ENCODE results near the gene RHBDF2.
A peak's percentile ranks its signal among the peaks of the same experiment; 100 is the strongest.

The RHBDF2 gene

GRCh38 chr17:76434870-76435269 lies 66.4 kb downstream of the RHBDF2 start:
- Histone ChIP-seq H3K4me1 (ENCODE audit: low read length) (no peaks in the 10 kb centered on the region), H3K9me2 (replicated peaks; ENCODE audit: insufficient read depth, low read length) (no peaks in the 10 kb centered on the region), H3F3A (ENCODE audit: insufficient read depth, low read length) (no peaks in the 10 kb centered on the region), H3K9me3 (replicated peaks; ENCODE audit: insufficient read depth, low read length) (no peaks in the 10 kb centered on the region), H3K27me3 (replicated peaks; ENCODE audit: insufficient read depth, low read length) (no peaks in the 10 kb centered on the region), H3K4me3 (ENCODE audit: low read length) (no peak overlapping the region), H3K79me2 (ENCODE audit: low read length) (peaks cover 93% of the 10 kb centered on the region), H3K4me2 (ENCODE audit: low read depth, low read length) (no peak overlapping the region), H3K9ac (ENCODE audit: low read length) (no peak overlapping the region), H3K27ac (ENCODE audit: low read length) (no peak overlapping the region), H3K36me3 (replicated peaks; ENCODE audit: insufficient read depth, low read length) (no peaks in the 10 kb centered on the region), H4K20me1 (ENCODE audit: insufficient read depth, low read length) (peaks cover 8% of the 10 kb centered on the region), H2AFZ (ENCODE audit: low read length) (no peak overlapping the region)
- no peak for TF ChIP-seq EZH2phosphoT487 (IDR thresholded peaks at IDR 0.05; ENCODE audit: low read length)
- TF ChIP-seq EZH2 (optimal IDR thresholded peaks at IDR 0.05; ENCODE audit: low read depth, low read length), result no peak
- DNase-seq, result no peak

DNA sequence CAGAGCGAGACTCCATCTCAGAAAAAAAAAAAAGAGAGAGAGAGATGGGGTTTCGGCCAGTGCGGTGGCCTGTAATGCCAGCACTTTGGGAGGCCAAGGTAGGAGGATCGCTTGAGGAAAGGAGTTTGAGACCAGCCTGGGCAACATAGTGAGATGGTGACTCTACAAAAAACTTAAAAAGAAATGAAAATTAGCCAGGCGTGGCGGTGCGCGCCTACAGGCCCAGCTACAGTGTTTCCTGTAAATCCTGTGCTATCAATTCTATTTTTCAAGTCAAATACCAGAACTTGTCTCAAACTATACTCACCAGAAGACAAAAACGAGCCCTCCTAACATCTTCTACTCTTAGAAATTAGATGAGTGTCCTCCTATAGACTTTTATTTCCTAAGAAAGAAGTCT lies 67.5 kb downstream of the RHBDF2 start:
- Histone ChIP-seq H3K9me2 (replicated peaks; ENCODE audit: insufficient read depth, low read length) (no peaks in the 10 kb centered on the region), H3K36me3 (replicated peaks; ENCODE audit: insufficient read depth, low read length) (no peaks in the 10 kb centered on the region), H3K27me3 (replicated peaks; ENCODE audit: insufficient read depth, low read length) (no peaks in the 10 kb centered on the region), H2AFZ (ENCODE audit: low read length) (no peak overlapping the region), H3K4me2 (ENCODE audit: low read depth, low read length) (no peak overlapping the region), H3F3A (ENCODE audit: insufficient read depth, low read length) (no peaks in the 10 kb centered on the region), H3K9me3 (replicated peaks; ENCODE audit: insufficient read depth, low read length) (no peaks in the 10 kb centered on the region), H3K9ac (ENCODE audit: low read length) (no peak overlapping the region), H3K79me2 (ENCODE audit: low read length) (peaks cover 87% of the 10 kb centered on the region), H3K27ac (ENCODE audit: low read length) (no peak overlapping the region), H4K20me1 (ENCODE audit: insufficient read depth, low read length) (peaks cover 8% of the 10 kb centered on the region), H3K4me1 (ENCODE audit: low read length) (no peaks in the 10 kb centered on the region), H3K4me3 (ENCODE audit: low read length) (no peak overlapping the region)
- TF ChIP-seq, protein P1, sequence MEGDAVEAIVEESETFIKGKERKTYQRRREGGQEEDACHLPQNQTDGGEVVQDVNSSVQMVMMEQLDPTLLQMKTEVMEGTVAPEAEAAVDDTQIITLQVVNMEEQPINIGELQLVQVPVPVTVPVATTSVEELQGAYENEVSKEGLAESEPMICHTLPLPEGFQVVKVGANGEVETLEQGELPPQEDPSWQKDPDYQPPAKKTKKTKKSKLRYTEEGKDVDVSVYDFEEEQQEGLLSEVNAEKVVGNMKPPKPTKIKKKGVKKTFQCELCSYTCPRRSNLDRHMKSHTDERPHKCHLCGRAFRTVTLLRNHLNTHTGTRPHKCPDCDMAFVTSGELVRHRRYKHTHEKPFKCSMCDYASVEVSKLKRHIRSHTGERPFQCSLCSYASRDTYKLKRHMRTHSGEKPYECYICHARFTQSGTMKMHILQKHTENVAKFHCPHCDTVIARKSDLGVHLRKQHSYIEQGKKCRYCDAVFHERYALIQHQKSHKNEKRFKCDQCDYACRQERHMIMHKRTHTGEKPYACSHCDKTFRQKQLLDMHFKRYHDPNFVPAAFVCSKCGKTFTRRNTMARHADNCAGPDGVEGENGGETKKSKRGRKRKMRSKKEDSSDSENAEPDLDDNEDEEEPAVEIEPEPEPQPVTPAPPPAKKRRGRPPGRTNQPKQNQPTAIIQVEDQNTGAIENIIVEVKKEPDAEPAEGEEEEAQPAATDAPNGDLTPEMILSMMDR (IDR thresholded peaks at IDR 0.05; ENCODE audit: low read length), result no peak
- TF ChIP-seq EZH2phosphoT487 (IDR thresholded peaks at IDR 0.05; ENCODE audit: low read length) (no peak), EZH2 (optimal IDR thresholded peaks at IDR 0.05; ENCODE audit: low read depth, low read length) (no peak)
- no peak for DNase-seq

GRCh38 chr17:76432712-76433336 lies 68.4 kb downstream of the RHBDF2 start:
- Histone ChIP-seq H3K4me2 (ENCODE audit: low read depth, low read length) (no peak overlapping the region), H4K20me1 (ENCODE audit: insufficient read depth, low read length) (peaks cover 5% of the 10 kb centered on the region; the same call in 1 of the 2 replicates), H3K27me3 (replicated peaks; ENCODE audit: insufficient read depth, low read length) (no peaks in the 10 kb centered on the region), H3K4me1 (ENCODE audit: low read length) (no peaks in the 10 kb centered on the region), H3K36me3 (replicated peaks; ENCODE audit: insufficient read depth, low read length) (no peaks in the 10 kb centered on the region), H3F3A (ENCODE audit: insufficient read depth, low read length) (no peaks in the 10 kb centered on the region), H3K9me2 (replicated peaks; ENCODE audit: insufficient read depth, low read length) (no peaks in the 10 kb centered on the region), H3K4me3 (ENCODE audit: low read length) (no peak overlapping the region), H3K27ac (ENCODE audit: low read length) (no peak overlapping the region), H3K9ac (ENCODE audit: low read length) (no peak overlapping the region), H3K9me3 (replicated peaks; ENCODE audit: insufficient read depth, low read length) (no peaks in the 10 kb centered on the region), H3K79me2 (ENCODE audit: low read length) (peaks cover 85% of the 10 kb centered on the region), H2AFZ (ENCODE audit: low read length) (no peak overlapping the region)
- no peak for DNase-seq
- TF ChIP-seq EZH2 (optimal IDR thresholded peaks at IDR 0.05; ENCODE audit: low read depth, low read length), result no peak
- TF ChIP-seq, protein P1 (IDR thresholded peaks at IDR 0.05; ENCODE audit: low read length), result peak; percentile 51

DNA sequence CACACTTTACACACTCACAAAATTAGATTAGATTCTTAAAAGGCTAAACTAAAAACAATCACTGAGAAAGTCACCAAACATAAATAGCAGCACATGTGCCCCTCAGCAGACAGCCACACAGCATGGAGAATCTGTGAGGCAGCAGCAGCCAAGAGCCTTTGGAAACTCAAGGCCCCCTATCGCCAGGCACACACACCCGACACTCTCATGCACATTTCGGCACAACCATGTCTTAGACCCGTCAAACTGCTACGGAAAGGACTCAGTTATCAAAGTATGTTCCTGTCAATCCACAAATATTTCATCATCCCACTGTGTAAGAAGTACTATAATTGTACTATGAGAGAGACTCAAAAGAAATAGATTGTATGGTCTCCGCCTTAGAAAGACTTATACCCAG lies 69.2 kb downstream of the RHBDF2 start:
- H3F3A ChIP-seq (ENCODE audit: insufficient read depth, low read length), result no peaks in the 10 kb centered on the region
- no peak for DNase-seq
- H3K27ac ChIP-seq (ENCODE audit: low read length), result no peak overlapping the region
- H3K27me3 ChIP-seq (replicated peaks; ENCODE audit: insufficient read depth, low read length), result no peaks in the 10 kb centered on the region
- peaks cover 5% of the 10 kb centered on the region; the same call in 1 of the 2 replicates for H4K20me1 ChIP-seq (ENCODE audit: insufficient read depth, low read length)
- no peak overlapping the region for H3K9ac ChIP-seq (ENCODE audit: low read length)
- no peaks in the 10 kb centered on the region for H3K9me3 ChIP-seq (replicated peaks; ENCODE audit: insufficient read depth, low read length)
- no peak overlapping the region for H3K4me2 ChIP-seq (ENCODE audit: low read depth, low read length)
- no peaks in the 10 kb centered on the region for H3K36me3 ChIP-seq (replicated peaks; ENCODE audit: insufficient read depth, low read length)
- no peaks in the 10 kb centered on the region for H3K4me1 ChIP-seq (ENCODE audit: low read length)
- H3K79me2 ChIP-seq (ENCODE audit: low read length), result peaks cover 84% of the 10 kb centered on the region
- TF ChIP-seq, protein P1 (IDR thresholded peaks at IDR 0.05; ENCODE audit: low read length), result no peak
- TF ChIP-seq EZH2 (optimal IDR thresholded peaks at IDR 0.05; ENCODE audit: low read depth, low read length), result no peak
- TF ChIP-seq EZH2phosphoT487 (IDR thresholded peaks at IDR 0.05; ENCODE audit: low read length), result no peak
- H2AFZ ChIP-seq (ENCODE audit: low read length), result no peak overlapping the region
- no peak overlapping the region for H3K4me3 ChIP-seq (ENCODE audit: low read length)
- no peaks in the 10 kb centered on the region for H3K9me2 ChIP-seq (replicated peaks; ENCODE audit: insufficient read depth, low read length)

Data from MM.1S (cell line).